ENCODE data around the gene HDAC1.

DNA sequence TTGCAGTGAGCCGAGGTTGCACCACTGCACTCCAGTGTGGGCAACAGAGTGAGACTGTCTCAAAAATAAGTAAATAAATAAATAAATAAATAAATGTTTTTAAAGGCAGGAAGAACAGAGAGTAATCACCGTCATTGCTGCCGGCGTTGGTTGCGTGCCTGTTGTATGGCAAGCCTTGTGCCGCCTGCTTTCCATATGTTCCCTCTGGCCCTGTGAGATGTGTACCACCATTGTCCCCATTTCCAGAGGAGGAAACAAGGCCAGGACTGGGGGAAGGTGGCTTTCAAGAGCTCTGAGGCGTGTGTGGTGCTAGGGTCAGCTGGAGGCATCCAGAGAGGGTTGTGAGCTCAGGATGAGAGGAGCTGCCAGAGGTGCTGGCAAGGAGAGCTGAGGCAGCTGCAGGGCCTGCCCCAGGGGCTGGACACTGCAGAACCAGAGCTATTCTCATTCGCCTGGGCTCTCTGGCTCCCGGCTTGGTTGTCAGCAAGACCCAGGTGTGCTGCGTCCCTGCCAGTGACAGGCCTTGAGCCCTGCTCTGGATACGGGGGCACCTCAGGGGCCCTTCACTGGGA lies 49.4 kb downstream of the HDAC1 start:
- TF ChIP-seq, protein P1, sequence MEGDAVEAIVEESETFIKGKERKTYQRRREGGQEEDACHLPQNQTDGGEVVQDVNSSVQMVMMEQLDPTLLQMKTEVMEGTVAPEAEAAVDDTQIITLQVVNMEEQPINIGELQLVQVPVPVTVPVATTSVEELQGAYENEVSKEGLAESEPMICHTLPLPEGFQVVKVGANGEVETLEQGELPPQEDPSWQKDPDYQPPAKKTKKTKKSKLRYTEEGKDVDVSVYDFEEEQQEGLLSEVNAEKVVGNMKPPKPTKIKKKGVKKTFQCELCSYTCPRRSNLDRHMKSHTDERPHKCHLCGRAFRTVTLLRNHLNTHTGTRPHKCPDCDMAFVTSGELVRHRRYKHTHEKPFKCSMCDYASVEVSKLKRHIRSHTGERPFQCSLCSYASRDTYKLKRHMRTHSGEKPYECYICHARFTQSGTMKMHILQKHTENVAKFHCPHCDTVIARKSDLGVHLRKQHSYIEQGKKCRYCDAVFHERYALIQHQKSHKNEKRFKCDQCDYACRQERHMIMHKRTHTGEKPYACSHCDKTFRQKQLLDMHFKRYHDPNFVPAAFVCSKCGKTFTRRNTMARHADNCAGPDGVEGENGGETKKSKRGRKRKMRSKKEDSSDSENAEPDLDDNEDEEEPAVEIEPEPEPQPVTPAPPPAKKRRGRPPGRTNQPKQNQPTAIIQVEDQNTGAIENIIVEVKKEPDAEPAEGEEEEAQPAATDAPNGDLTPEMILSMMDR (IDR thresholded peaks at IDR 0.05): no peak
- no peak for TF ChIP-seq POLR2A (IDR thresholded peaks at IDR 0.05)

All from heart left ventricle (tissue), 13 donors.